Glomerular visceral epithelial cell (primary cell): Measurements from ENCODE around the gene SIAH3.

Experiments
- DNase-seq: peaks from one replicate; pipeline ENCODE4 v3.0.0-alpha.2; 2016; ENCODE audit errors: extremely low spot score

The SIAH3 gene

DNA sequence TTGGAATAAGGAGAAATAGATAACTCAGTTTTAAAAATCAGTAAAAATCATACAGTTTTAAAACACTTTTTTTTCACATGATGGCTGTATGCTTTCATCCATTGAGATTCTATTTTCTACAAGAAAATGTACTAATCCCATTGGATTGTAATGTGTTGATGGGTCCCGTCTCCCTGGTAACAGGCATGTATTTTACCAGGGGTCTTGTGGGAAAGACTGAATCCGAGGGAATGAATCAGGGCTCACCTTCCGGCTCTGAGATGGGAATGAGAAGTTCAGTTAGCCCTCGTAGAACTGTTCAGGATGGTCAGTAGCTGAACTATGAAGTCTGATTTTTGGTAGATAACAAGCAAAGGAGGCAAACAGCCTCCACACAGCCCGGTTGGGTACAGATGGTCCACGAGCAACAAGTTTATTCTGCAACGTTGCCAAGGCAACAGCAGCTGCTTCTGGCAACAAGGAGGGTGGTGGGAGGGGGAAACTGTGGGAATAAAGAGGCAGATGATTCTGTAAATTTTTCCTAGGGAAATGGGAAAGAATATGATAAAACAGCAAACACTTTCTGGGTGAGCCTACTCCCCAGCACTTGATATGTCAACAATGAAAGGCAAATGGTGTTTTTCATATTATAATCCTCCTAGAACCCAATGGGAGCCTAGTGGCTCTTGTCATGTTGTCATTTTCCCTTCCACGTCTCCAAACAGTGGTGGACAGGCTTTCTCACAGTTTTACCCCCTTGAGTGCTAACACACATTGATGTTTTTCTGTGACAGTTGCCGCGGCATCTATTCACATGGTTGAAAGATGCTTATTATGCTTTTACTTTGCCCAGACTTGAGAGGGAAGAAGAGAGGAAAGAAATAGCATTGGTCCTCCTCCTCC lies 12.4 kb upstream of the SIAH3 start:
- DNase-seq, result no peak

DNA sequence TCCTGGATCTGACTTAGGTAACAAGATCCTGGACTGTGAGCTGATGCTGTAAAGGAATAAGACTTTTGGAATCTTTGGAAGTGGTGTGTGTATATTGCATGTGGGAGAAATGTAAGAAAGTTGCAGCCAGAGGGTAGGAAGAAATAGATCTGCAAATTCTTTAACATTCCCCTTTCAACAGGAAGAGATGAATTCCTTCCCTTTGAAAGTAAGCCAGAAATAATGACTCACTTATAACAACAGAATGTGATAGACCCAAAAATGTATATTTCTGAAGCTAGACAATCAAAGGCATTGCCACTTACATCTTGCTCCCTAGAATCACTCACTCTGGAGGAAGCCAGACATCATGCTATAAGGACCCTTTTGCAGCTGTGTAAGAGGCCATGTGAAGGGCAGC lies 9.8 kb upstream of the SIAH3 start:
- no peak for DNase-seq

DNA sequence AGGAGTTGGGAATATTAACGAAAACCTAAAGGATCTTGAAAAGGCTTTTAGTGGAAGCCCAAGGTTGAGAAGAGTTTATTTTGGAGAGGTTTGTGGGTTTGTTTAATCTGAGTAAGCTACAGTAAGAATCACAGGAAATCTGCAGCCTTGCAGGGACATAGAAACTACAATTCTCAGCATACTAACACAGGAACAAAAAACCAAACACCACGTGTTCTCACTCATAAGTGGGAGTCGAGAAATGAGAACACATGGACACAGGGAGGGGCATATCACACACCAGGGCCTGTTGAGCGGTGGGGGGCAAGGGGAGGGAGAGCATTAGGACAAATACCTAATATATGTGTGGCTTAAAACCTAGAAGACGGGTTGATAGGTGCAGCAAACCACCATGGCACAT lies 8.7 kb upstream of the SIAH3 start:
- no peak for DNase-seq

DNA sequence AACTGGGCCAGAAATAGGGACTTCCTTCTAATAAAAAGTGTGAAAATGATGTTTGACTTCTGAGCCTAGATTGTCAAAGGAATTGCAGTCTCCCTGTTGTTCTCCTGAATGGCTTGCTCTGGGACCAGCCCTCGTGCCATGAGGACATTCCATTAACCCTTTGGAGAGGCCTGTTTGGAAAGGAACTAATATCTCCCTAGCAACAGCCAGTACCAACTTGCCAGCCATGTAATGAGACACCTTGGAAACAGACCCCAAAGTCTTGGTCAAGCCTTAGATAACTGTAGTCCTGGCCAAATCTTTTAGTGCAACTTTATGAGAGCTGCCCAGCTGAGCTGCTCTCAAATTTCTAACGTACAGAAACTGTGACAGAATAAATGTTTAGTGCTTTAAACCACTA lies 8.2 kb upstream of the SIAH3 start:
- no peak for DNase-seq

DNA sequence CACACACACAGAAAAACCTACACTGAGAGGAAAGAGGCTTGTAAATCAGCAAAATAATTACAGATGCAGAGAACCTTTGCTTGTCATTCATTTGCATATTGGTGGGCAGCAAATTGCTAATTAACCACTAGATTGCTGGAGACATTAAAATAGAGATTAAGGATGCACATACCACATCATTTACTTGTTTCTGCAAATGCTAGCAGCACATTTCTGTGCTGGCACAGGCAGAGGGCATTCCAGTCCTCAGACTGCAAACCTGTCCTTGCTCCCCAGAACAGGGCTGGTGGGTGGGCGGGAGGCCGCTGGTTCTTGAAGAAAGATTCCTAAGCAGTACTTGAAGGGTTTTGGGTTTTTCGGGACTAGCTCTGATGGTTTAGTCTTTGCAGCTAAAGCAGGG lies 941 bp upstream of the SIAH3 start:
- DNase-seq, result no peak

DNA sequence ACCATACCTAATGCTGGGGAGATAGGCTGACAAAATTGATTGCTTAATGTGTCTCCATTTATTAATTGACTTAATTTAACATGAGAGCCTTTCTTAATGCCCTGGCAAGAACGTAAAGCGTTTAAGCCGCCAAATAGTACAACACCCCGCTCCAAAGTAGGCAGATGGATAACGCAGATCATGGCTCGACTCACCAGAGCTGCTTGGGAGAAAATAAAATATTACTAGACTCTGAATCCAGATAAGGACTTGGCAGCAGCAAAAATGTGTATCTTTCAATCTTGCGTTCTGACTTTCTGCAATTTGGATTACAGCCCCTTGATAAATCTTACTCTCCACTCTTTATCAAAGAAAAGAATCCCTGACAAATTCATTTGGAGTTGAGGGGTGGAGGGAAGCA lies 403 bp upstream of the SIAH3 start:
- DNase-seq, result no peak

DNA sequence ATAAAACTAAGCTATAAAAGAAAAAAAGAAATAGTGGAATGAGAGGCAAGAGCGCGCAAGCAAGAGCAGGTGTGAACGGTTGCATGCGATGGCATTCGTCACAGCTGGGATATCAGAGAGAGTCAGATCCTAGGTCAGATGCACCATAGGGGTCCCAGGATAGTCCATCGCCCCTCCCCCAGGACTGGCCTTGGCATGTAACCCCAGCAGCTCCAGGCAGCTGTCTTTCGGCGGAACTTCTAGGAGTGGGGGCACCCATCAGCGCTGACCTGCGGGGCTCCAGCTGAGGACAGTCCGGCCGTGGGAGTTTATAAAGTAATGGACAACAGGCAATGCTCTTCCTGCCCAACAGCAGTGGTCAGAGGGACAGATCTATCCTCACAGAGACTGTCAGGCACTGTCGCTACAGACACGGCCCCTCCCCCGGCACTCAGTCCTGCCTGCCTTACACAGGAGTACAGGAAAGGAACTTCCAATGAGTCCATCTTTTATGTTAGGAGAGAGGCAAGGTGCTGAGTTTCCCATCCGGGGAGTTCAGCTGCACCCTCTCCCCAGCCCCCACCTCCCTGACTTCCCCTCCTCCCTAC lies 1.4 kb downstream of the SIAH3 start:
- DNase-seq, result no peak

DNA sequence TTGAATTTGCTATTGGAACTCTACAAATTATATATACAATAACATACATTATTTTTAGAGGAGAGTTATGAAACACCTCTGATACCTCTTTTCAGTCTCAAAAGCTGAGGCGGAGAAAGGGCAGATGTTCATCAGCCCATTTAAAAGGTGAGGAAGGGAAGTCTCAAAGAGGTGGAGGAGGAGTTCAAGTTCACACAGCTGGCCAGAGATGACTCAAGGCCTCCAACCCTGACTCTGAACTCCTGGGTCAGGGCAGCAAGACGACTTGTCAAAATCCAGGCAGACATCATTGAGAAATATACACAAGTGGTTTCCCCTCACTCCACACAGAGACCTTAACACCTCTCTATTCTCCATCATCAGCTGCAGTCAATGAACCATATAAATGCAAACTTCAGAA lies 2.1 kb downstream of the SIAH3 start:
- DNase-seq, result no peak

DNA sequence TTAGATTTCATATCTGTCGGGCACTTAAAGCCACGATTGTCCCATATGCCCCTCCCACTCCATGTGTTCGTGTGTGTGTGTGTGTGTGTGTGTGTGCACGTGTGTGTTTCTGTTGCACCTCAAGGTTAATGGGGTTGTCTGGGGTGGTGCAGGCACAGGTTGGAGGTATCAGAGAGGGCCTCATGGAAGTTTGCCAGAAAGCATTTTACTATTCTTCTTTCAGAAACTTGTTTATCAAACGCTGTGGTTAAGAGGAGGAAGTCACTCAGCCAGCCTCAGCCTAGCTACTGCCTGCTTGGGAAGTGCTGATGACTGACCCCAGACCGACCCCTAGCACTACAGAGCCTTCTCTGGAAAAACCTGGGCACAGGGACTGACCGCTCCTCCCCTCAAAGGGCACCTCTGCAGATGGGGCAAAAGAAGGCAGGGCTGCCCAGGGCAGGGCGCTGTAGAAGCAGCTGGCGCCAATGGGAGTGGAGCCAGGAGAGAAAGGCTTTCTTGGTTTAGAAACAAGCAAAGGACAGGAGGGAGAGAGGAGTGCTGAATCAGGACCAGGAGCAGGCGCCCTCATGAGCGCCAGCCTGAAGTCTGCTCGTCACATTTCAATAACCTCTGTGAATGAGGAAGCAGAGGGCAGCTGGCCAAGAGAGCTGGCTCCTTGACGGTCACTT lies 3.9 kb downstream of the SIAH3 start:
- peak; percentile 66 for DNase-seq

DNA sequence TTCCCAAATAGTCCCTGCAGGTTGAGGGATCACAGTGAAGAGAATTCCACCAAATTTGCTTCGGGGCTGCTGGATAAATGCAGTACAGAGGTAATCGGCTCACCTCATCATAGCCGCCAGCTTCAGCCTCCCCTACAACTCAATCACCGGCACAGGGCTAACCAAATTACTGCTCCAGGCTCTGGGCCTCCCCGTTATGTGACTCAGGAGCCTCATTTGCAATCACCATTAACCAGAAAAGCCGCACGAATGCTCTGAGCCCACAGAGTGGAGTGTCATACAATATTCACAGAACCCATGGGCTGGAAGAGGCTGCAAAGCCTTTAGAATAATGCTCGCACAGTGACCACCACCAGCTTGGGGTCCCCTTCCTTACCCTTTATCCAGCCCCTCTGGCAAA lies 4.9 kb downstream of the SIAH3 start:
- DNase-seq, result no peak

DNA sequence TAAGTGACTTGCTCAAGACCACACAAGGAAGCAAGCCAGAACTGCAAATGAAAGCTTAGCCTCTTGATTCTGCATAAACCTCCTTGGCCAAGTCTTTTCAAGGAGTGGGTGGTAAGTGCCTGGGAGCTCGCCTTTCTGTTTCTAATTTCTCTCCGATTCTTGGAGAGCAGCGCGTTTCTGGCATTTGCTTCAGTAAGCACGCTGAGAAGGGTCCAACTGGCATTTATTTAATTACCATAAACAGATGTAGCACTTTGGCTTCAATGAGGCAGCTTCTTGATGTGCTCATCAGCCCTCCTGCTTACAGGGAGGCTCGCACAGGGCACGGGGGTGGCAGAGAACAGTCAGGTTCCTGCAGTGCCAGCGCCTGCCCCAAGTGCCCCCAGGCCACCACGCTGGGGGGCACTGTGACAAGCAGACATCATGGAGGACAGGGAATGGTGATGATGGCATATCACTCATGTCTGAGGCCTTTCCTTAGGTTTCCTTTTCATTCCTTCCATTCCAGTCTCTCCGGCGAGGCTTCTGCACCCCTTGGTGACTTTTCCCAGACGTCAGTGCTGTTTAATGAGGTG lies 13.3 kb downstream of the SIAH3 start:
- no peak for DNase-seq

DNA sequence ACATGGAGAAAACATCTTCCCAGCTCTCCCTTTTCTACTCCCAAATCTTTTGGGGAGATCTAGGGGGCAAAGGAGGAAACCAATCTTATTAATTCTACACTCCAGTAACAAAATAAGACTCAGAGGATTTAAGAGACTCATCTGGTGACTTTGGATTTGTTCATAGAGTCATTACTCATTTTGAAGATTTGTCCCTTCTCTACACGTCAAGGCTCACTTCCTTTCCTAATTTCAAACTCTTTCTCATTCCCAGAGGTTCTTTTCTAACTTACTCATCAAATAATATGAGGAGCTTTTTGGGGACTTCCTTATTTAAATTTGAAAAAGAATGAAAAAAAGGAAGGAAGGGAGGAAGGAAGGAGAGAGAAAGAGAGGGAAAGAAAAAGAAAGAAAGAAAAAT lies 14.4 kb downstream of the SIAH3 start:
- no peak for DNase-seq

DNA sequence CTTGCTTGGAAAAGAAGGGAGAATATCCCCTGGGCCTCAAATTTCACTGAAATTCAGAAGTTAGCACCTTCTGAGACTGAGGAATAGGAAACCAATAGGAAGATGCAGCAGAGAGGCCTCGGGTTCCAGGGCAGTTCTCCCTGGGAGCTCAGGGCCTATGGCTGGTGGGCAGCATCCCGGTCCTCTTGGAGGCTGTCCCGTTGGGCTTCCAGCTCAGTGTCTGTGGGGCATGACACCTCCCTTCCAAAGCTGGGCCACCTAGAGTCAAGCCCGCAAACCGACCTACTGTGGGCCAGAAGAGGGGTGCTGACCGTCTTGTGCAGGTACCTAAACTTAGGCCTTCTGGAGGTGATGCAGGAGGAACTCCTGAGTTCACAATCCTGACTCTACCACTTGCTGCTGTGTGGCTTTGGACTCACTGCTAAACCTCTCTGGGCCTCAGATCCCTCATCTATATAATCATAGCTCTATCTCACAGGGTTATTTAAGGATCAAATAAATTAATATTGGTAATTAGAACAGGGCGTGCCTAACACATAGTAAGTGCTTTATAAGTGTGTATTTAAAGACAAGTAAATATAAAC lies 17.1 kb downstream of the SIAH3 start:
- DNase-seq, result no peak

DNA sequence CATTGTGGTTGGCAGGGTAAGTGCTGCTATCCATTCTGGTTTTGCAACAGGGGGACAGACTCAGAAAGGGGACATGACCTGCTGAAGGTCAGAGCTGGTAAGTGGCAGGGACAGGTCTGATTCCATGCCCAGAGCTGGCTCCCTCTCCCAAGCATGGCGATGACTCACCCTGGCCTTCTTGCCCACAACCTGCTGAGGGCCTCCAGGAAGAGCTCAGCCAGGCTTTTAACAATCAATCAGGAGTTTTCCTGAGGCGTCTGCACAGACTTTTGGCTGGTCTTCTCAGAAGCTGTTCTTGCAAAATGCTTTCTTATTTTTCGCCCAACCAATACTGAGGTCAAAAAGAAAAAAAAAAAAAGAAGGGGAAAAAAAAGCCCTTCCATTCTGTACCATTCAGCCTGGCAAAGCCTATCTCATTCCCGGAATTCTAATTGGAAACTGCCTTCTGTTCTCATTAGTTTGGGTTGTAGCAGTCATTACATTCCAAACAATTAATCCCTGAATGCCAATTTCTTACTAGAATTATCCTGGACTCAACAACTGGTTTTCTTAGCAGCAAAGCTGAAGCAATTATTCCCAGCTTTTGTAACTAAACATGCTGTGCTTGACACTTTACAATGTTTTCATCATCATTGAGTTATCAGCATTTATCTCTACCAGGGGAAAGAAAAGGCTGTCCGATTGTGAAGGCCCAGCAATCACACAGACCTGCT lies 17.7 kb downstream of the SIAH3 start:
- peak; percentile 76 for DNase-seq

DNA sequence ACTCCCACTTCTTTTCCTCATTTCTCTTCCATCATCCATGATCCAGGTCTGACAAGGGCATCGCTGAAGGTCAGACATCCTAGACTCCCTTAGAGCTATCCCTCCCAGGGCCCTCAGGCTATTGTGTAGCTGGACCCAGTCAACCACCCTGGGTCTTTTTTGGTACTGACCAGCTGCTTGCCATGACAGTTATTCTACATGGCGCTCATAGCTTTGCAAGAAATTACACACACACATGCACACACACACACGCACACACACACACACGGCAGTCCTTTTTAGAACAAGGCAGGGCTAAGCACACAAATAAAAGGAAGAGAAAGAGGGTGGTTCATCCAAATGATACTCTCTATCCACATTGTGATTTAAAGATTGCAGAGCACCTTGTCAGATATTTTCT lies 18.3 kb downstream of the SIAH3 start:
- no peak for DNase-seq

DNA sequence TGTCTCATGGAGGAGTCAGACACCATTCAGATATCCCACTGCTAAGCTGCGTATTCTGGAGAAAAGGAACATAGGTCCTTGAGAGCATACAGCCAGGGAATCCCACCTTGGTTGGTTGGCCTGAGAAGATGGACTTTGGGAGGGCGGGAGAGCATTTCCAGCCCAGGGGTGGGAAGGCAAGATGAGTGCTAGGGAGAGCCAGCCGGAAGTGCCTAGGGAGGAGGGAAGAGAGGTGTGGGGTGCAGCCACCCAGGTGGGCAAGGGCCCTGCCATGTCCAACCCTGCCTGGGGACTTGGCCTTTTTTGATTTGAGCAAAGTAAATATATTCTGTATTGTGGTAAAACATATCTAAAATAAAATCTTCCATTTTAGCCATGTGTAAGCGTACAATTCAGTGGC lies 19.7 kb downstream of the SIAH3 start:
- DNase-seq, result no peak

DNA sequence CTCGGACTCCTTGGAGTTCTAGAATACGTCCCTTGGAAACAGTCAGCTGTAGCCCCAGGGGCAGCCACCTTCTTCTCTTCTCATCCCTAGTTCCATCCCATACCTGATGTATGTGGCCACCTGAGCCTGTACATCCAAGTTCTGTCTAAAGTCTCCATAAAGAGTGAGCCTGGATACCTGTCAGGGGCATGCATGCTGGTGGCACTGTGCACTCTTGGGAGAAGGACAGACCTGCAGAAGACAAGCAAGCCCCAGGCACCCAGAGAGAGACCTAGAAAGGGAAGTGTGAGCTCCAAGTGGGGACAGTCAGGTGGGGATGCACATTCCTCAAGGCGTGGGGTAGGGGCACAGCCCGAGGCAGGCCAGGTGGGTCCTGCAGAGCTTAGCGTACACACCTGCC lies 21.4 kb downstream of the SIAH3 start:
- no peak for DNase-seq

DNA sequence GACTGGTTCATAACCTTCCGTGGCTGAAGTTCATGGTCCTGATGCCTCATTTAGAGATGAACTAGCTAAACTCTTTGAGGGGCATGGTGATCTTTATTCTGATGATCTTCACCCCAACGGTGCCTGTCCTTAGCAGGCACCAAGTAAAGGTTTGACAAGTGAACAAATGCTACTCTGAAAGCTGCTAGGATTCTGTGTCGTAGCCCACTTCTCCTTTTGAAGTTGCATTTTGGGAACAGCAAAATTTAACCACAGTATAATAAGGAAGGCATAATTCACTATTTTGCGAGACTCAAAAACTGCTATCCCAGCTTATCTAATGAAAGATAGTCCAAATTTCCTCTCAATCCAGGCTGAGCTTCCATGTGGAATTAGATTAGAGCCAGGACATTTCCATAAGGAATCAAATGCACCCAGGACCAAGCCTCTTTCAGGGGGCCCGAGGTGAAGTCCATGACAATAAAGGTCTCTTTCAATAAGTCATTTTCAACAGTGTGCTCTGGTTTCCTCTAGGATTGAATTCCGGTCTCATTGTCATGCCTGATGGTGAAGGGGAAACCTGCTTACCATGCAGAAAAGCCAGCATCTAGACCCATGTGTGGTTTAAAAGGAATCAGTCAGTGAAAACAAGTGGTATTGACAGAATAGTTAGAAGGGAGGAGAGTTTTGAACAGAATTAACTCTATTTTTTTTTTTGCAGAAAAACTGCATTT lies 23.1 kb downstream of the SIAH3 start:
- no peak for DNase-seq

DNA sequence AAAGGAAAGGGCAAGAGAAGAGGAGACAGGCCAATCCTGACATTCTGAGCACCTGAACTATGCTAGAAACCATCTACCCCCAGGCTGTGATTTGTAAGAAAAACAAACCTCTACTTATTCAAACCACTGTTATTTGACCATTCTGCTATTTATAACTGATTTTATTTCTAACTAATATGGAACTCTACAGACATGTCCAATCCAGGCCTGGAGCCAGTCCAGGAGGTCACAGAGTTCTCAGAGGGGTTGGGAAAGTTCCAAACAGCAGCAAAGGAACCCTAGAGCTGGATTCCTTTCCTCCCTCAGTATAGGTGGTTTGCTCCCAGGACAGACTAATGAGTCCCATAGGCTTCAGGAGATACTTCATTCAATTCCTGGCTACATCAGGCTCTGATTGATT lies 24.2 kb downstream of the SIAH3 start:
- DNase-seq, result no peak

DNA sequence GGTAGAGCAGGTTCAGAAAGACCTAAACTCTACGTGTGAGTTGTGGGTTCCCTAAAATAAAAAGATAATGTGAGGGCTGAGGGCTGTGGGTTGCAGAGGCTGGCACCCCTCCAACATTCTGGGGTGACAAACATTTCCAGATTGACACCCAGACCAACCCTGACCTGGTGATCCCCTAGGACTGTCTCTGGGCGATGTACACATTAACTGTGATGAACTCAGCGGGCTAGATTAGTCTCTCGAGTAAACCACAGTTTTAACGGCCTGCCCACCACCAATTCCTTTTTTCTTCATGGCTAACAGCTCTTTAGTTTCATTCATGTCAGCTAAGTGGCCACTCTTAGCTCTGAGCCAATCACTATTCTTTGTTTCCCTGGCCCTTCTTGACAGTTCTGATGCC lies 24.8 kb downstream of the SIAH3 start:
- DNase-seq, result no peak

DNA sequence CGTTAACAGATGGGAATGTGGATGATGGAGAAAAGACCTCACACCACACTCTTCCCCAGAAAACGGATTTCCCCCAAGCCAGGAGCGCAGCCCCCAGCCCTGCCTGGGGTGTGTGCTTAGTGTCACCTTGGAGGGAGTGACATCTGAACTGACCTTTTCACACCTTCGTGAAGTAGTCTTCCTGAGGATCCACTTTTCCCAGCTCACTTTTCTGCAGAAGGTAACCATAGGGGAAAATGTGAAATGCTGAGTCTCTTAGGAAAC lies 26.2 kb downstream of the SIAH3 start:
- DNase-seq, result no peak
